A549 (cell line): ENCODE results near the gene DEUP1. TPM values are rescaled to one million over a fixed set of nuclear protein-coding genes. Genes with fewer than 3 reads are reported as not detected.

ENCODE experiments used
- ATAC-seq, 2 experiments: fragments of 200-7000 bp in 1 of 2; fragments of >200 bp in 1 of 2; cut with Nextera tagmentation in 1 of 2; cut with Tn5 transposase in 1 of 2; 3 replicates each; pipeline versions ENCODE4 v1.8.0 to v1.9.1; 2018 to 2020; ENCODE audit warnings: mild to moderate bottlenecking in 1 of 2, moderate library complexity in 1 of 2
- CTCF ChIA-PET: fragments of 300-600 bp; sonication (Branson Sonifier 250); formaldehyde crosslinking; extraction: SDS; loops from one replicate; lab custom pipeline; 2021; ENCODE audit warnings: antibody characterized with exemption, inconsistent platforms; lab: Yijun Ruan, JAX
- POLR2A ChIA-PET: fragments of 350-600 bp; formaldehyde crosslinking; extraction: SDS; loops from one replicate; lab custom pipeline; 2021; ENCODE audit warnings: antibody characterized with exemption, inconsistent platforms; lab: Yijun Ruan, JAX
- DNase-seq, 2 experiments: peaks; one replicate each; pipeline versions ENCODE4 v3.0.0 to v3.0.0-alpha.2; 2011 to 2016; ENCODE audit warnings: low read depth in 1 of 2, low spot score in 1 of 2
- FAIRE-seq: peaks from 2 replicates; lab custom pipeline; 2011; peaks lifted over from hg19 to GRCh38; lab: Jason Lieb, UNC
- H3K27ac ChIP-seq, 2 experiments: fragments of >200 bp; sonication (Bioruptor Twin); formaldehyde crosslinking; 3 replicates each; pipeline ENCODE4 v1.5.1; 2016 to 2017
- H3K4me1 ChIP-seq: fragments of >200 bp; sonication (Bioruptor Twin); formaldehyde crosslinking; 3 replicates; pipeline ENCODE4 v1.6.1; 2016
- H3K4me2 ChIP-seq: fragments of >200 bp; sonication (Bioruptor Twin); formaldehyde crosslinking; 3 replicates; pipeline ENCODE4 v1.6.1; 2016
- H3K4me3 ChIP-seq: fragments of >200 bp; sonication (Bioruptor Twin); formaldehyde crosslinking; 3 replicates; pipeline ENCODE4 v1.5.1; 2016
- H3K9me3 ChIP-seq: fragments of >200 bp; sonication (Bioruptor Twin); formaldehyde crosslinking; 3 replicates; pipeline ENCODE4 v1.6.1; 2016
- ATOH8 ChIP-seq: fragments of 250-450 bp; sonication (Bioruptor Pico); IDR thresholded peaks from 2 replicates; pipeline ENCODE4 v1.5.0; 2020; ENCODE audit warnings: low read depth, mild to moderate bottlenecking, moderate library complexity
- BHLHE40 ChIP-seq: IDR thresholded peaks from 2 replicates; pipeline ENCODE4 v1.6.1; 2012; ENCODE audit warnings: low read depth, low read length, inconsistent platforms
- CHD2 ChIP-seq: fragments of 150-350 bp; IDR thresholded peaks from 2 replicates; pipeline ENCODE4 v1.6.1; 2014; ENCODE audit warnings: low read length; ENCODE audit not compliant: partially characterized antibody
- EHMT2 ChIP-seq: fragments of 200-600 bp; sonication (generic); IDR thresholded peaks from 2 replicates; pipeline ENCODE4 v1.6.1; 2016; ENCODE audit warnings: antibody characterized with exemption, low read depth, mild to moderate bottlenecking, moderate library complexity
- EP300 ChIP-seq, 2 experiments: fragments of >200 bp; sonication (Bioruptor Twin); formaldehyde crosslinking; IDR thresholded peaks; 2 replicates in 1 of 2; 3 replicates in 1 of 2; pipeline ENCODE4 v1.6.1; 2016 to 2017
- ESRRA ChIP-seq: fragments of 150-350 bp; IDR thresholded peaks from 2 replicates; pipeline ENCODE4 v1.6.1; 2014; ENCODE audit warnings: mild to moderate bottlenecking, low read length, borderline replicate concordance
- FOXS1 ChIP-seq: fragments of 250-450 bp; sonication (Bioruptor Pico); IDR thresholded peaks from 2 replicates; pipeline ENCODE4 v1.5.0; 2020; ENCODE audit warnings: mild to moderate bottlenecking, moderate library complexity
- GATA3 ChIP-seq: IDR thresholded peaks from 2 replicates; pipeline ENCODE4 v1.6.1; 2012; ENCODE audit warnings: borderline replicate concordance
- HDAC2 ChIP-seq: fragments of 200-600 bp; sonication (generic); IDR thresholded peaks from 2 replicates; pipeline ENCODE4 v1.6.1; 2016
- HMGXB4 ChIP-seq: fragments of 250-450 bp; sonication (Bioruptor Pico); IDR thresholded peaks from 2 replicates; pipeline ENCODE4 v1.5.0; 2021; ENCODE audit warnings: mild to moderate bottlenecking, moderate library complexity, borderline replicate concordance
- HOXA7 ChIP-seq: fragments of 250-450 bp; sonication (Bioruptor Pico); IDR thresholded peaks from 2 replicates; pipeline ENCODE4 v1.5.0; 2020; ENCODE audit warnings: mild to moderate bottlenecking, moderate library complexity
- JUNB ChIP-seq: fragments of >200 bp; sonication (Bioruptor Twin); formaldehyde crosslinking; IDR thresholded peaks from 2 replicates; pipeline ENCODE4 v1.6.1; 2016
- MAX ChIP-seq: IDR thresholded peaks from 2 replicates; pipeline ENCODE4 v1.6.1; 2012
- MAZ ChIP-seq: fragments of 150-350 bp; IDR thresholded peaks from 2 replicates; pipeline ENCODE4 v1.6.1; 2014; ENCODE audit warnings: antibody characterized with exemption, low read depth, low read length, borderline replicate concordance
- MYC ChIP-seq: IDR thresholded peaks from 2 replicates; pipeline ENCODE4 v1.6.1; 2012; ENCODE audit warnings: mild to moderate bottlenecking, inconsistent platforms, low read length, improper control_type of control experiment, borderline replicate concordance
- PBX3 ChIP-seq: IDR thresholded peaks from 2 replicates; pipeline ENCODE4 v1.6.1; 2012
- POLR2AphosphoS2 ChIP-seq: conservative IDR thresholded peaks from 2 replicates; pipeline ENCODE4 v1.6.1; 2012; ENCODE audit warnings: low read length, improper control_type of control experiment, inconsistent platforms
- RARB ChIP-seq: fragments of 250-450 bp; sonication (Bioruptor Pico); IDR thresholded peaks from 2 replicates; pipeline ENCODE4 v1.8.0; 2021; ENCODE audit warnings: mild to moderate bottlenecking, moderate library complexity
- SMC3 ChIP-seq: fragments of >200 bp; sonication (Bioruptor Twin); formaldehyde crosslinking; IDR thresholded peaks from 3 replicates; pipeline ENCODE4 v1.6.1; 2018; ENCODE audit warnings: inconsistent platforms
- SREBF2 ChIP-seq: fragments of 450-650 bp; IDR thresholded peaks from 2 replicates; pipeline ENCODE4 v1.6.1; 2014; ENCODE audit warnings: mild to moderate bottlenecking, moderate library complexity
- USF2 ChIP-seq: fragments of 450-650 bp; IDR thresholded peaks from 2 replicates; pipeline ENCODE4 v1.6.1; 2014; ENCODE audit warnings: antibody characterized with exemption
- ZC3H11A ChIP-seq: fragments of 450-650 bp; IDR thresholded peaks from 2 replicates; pipeline ENCODE4 v1.6.1; 2014; ENCODE audit warnings: antibody characterized with exemption, mild to moderate bottlenecking
- ZFP36 ChIP-seq: fragments of 450-650 bp; IDR thresholded peaks from 2 replicates; pipeline ENCODE4 v1.6.1; 2014; ENCODE audit warnings: borderline replicate concordance; ENCODE audit not compliant: partially characterized antibody
- ZSCAN20 ChIP-seq: fragments of 250-450 bp; sonication (Bioruptor Pico); IDR thresholded peaks from 2 replicates; pipeline ENCODE4 v1.8.0; 2022; ENCODE audit warnings: mild to moderate bottlenecking, moderate library complexity
- WGBS: methylation state at CpG from one replicate; pipeline ENCODE4 v1.1.6; 2017; ENCODE audit errors: missing lambda C conversion rate; 5-methylcytosine and 5-hydroxymethylcytosine counted together
- polyA plus RNA-seq, 4 experiments: library from polyadenylated mRNA; depleted of rRNA in 3 of 4; stranded (reverse); fragments of >200 nt; fragmentation: RNase III in 1 of 4; extraction: RNeasy Plus Mini Kit Qiagen cat#74134 plus additional on column Dnase treatment in 1 of 4; gene quantifications; 2 replicates in 3 of 4; 3 replicates in 1 of 4; pipeline ENCODE4 v1.2.3, GENCODE V29; 2011 to 2017

DEUP1 gene
- polyA plus RNA-seq, 2 of the 4 experiments (the other 2 are of a cell fraction), result not detected

- TF ChIP-seq ZSCAN20 (no peak), JUNB (no peak), HMGXB4 (CRISPR knock-in tag) (no peak)
Measured at GRCh38 chr11:93359396-93359795, 28.9 kb downstream of the DEUP1 start (continued).

GRCh38 chr11:93361435-93361834, 30.9 kb downstream of the DEUP1 start:
- Histone ChIP-seq H3K4me2 (no peak overlapping the region), H3K4me1 (no peaks in the 10 kb centered on the region), H3K27ac (no peak overlapping the region), H3K9me3 (no peaks in the 10 kb centered on the region), H3K4me3 (no peak overlapping the region)
- no peak for TF ChIP-seq ZFP36
- no peak for TF ChIP-seq EHMT2
- TF ChIP-seq ZC3H11A, result no peak
- TF ChIP-seq FOXS1 (CRISPR knock-in tag), result no peak
- TF ChIP-seq BHLHE40, result no peak
- TF ChIP-seq HDAC2, result no peak
- POLR2A ChIA-PET, result no interaction called here
- CTCF ChIA-PET, result interaction anchor here (0.6 kb wide), 1 partner anchor 11 kb away, joined by 3 read pairs; no protein-coding TSS in a partner anchor
- FAIRE-seq (no peak), ATAC-seq (no peak), DNase-seq (no peak)

- FAIRE-seq, result no peak
- WGBS, result 58% methylated on average over 2 of the region's 2 CpGs
- no peak for ATAC-seq
Measured at GRCh38 chr11:93368022-93368421, 37.5 kb downstream of the DEUP1 start.

More at GRCh38 chr11:93368022-93368421, 37.5 kb downstream of the DEUP1 start:
- ChIA-PET POLR2A (no interaction called here), CTCF (no interaction called here)
- Histone ChIP-seq H3K27ac (no peak overlapping the region), H3K9me3 (no peaks in the 10 kb centered on the region), H3K4me2 (no peak overlapping the region), H3K4me3 (no peak overlapping the region), H3K4me1 (no peaks in the 10 kb centered on the region)
- DNase-seq, result no peak
- TF ChIP-seq PBX3, result no peak
- no peak for TF ChIP-seq HDAC2
- TF ChIP-seq HMGXB4 (CRISPR knock-in tag), result no peak
- no peak for TF ChIP-seq ZSCAN20
- no peak for TF ChIP-seq POLR2AphosphoS2
- no peak for TF ChIP-seq GATA3
- no peak for TF ChIP-seq SMC3
- TF ChIP-seq MYC, result no peak
- no peak for TF ChIP-seq ESRRA
- no peak for TF ChIP-seq MAX
- TF ChIP-seq HOXA7 (CRISPR knock-in tag), result no peak
- no peak for TF ChIP-seq EP300 (IDR thresholded peaks at IDR 0.05)
- TF ChIP-seq ZC3H11A, result no peak
- TF ChIP-seq SREBF2, result no peak
- TF ChIP-seq MAZ, result no peak
- no peak for TF ChIP-seq CHD2
- TF ChIP-seq USF2, result no peak
- no peak for TF ChIP-seq RARB (CRISPR knock-in tag)
- no peak for TF ChIP-seq ATOH8
